ENCODE results near the gene KCNJ15.

The KCNJ15 gene

GRCh38 chr21:38299671-38300070, 42.9 kb downstream of the KCNJ15 start:
- no peak for DNase-seq (ENCODE audit: low spot score)

- DNase-seq (ENCODE audit: low spot score), result no peak
Observed at GRCh38 chr21:38300141-38300578, 43.4 kb downstream of the KCNJ15 start.

- DNase-seq (ENCODE audit: low spot score), result no peak
Observed at GRCh38 chr21:38301321-38302214, 44.8 kb downstream of the KCNJ15 start.

GRCh38 chr21:38303300-38303699, 46.5 kb downstream of the KCNJ15 start:
- no peak for DNase-seq (ENCODE audit: low spot score)

GRCh38 chr21:38306433-38307141, 49.8 kb downstream of the KCNJ15 start:
- DNase-seq (ENCODE audit: low spot score), result no peak

- no peak for DNase-seq (ENCODE audit: low spot score)
Observed at GRCh38 chr21:38307771-38308531, 51.2 kb downstream of the KCNJ15 start.

- no peak for DNase-seq (ENCODE audit: low spot score)
Observed at GRCh38 chr21:38308532-38309119, 51.8 kb downstream of the KCNJ15 start.

GRCh38 chr21:38310646-38311485, 54.1 kb downstream of the KCNJ15 start:
- DNase-seq (ENCODE audit: low spot score), result no peak

- DNase-seq (ENCODE audit: low spot score), result no peak
Observed at GRCh38 chr21:38311765-38312164, 55.0 kb downstream of the KCNJ15 start.

- DNase-seq (ENCODE audit: low spot score), result no peak
Observed at GRCh38 chr21:38312822-38313221, 56.0 kb downstream of the KCNJ15 start.

- no peak for DNase-seq (ENCODE audit: low spot score)
Observed at GRCh38 chr21:38314558-38314957, 57.8 kb downstream of the KCNJ15 start.

GRCh38 chr21:38315122-38315521, 58.3 kb downstream of the KCNJ15 start:
- no peak for DNase-seq (ENCODE audit: low spot score)

GRCh38 chr21:38319781-38320180, 63.0 kb downstream of the KCNJ15 start:
- no peak for DNase-seq (ENCODE audit: low spot score)

- DNase-seq (ENCODE audit: low spot score), result no peak
Observed at GRCh38 chr21:38321568-38321967, 64.8 kb downstream of the KCNJ15 start.

GRCh38 chr21:38322311-38322950, 65.6 kb downstream of the KCNJ15 start:
- no peak for DNase-seq (ENCODE audit: low spot score)

- no peak for DNase-seq (ENCODE audit: low spot score)
Observed at GRCh38 chr21:38323721-38324531, 67.1 kb downstream of the KCNJ15 start.

- DNase-seq (ENCODE audit: low spot score), result no peak
Observed at GRCh38 chr21:38325216-38325615, 68.4 kb downstream of the KCNJ15 start.

- DNase-seq (ENCODE audit: low spot score), result no peak
Observed at GRCh38 chr21:38325731-38326420, 69.1 kb downstream of the KCNJ15 start.

- no peak for DNase-seq (ENCODE audit: low spot score)
Observed at GRCh38 chr21:38326429-38326828, 69.6 kb downstream of the KCNJ15 start.

Measured in cerebellar cortex (tissue), 1 donor.